ENCODE measurements around the gene TMEM217.

TMEM217 gene

DNA sequence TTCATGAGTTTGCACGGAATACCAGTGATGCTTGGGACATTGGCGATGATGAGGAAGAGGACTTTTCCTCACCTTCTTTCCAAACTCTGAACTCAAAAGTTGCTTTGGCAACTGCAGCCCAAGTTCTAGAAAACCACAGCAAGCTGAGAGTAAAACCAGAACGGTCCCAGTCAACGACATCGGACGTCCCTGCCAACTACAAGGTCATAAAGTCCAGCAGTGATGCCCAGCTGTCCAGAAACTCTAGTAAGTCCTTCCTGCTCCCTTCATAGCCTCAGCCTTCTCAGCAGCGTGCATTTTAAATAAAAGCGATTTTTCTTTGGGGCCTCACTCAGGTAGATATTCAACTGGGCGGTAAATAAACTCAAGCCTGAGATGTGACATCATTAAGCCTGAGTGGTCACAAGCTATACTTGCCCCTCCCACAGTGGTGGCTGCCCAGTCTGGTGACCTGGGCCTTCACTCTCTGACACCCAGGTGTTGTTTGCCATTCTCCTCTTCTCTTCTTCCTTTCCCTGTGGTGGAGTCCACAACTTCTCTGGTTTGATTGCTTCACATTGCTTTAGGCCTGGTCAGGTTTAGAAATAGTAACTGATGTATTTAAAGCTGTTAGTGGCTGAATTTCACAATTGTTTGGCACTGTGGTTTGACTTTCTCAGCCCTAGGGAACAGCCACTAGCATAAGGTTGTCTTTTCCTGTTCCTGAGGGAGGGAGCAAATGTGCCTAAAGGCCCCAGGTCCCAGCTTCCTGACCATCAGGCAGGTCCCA is 21.6 kb upstream of the TMEM217 start:
- DNase-seq: no peak

DNA sequence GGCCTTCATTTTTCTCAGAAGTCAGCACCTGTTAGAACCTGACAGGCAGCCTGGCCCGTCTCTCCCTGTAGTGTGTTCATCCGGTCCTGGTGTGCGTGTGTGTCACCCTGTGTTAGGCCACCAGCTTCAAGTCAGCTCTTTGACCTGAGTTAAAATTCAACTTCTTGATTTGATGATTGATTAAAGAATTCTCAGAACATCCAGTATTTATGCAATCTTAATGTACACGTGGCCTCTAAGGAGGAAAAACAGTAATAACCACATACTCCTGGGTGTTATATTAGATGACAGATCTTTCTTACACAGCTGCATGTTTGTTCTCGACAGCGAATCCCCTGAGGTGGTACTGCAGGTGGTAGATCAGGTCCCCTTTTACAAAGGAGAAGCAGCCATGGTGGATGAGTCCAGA is 19.1 kb upstream of the TMEM217 start:
- DNase-seq: no peak

DNA sequence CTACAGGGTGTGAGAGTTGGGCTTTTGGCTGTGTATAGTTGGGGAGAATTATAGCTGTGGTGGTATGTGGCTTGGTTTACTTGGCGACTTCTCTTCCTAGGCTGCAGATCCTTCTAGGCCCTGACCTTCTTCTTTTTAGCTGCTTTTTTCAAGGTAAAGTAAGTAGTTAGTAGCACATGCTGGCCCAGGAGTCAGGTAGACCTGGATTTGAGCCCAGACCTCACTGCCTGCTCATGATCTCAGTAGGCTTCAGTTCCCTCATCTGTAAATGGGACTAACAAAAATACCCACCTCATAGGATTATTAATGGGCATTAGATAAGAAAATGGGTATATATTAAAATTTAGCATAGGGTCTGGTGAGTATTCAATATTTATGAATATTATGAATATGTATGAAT is 17.4 kb upstream of the TMEM217 start:
- DNase-seq: no peak

DNA sequence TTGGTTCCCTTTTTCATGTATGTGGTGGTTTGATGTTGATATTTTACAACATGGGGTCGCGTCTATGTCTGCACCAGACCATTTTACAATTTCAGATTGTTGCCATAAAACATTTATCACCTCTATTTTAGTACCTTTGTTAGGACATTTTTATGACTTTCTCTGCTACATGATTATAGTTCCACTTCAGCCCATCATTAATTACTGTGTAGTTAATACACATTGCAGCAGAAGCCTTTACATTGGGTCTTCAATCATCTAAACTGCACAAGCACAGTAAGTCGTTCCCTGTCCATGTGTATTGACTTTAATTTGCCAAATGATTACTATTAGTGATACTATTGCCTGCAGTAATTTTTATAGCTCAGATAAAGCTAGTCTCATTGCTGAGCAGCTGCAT is 15.7 kb upstream of the TMEM217 start:
- DNase-seq: no peak

DNA sequence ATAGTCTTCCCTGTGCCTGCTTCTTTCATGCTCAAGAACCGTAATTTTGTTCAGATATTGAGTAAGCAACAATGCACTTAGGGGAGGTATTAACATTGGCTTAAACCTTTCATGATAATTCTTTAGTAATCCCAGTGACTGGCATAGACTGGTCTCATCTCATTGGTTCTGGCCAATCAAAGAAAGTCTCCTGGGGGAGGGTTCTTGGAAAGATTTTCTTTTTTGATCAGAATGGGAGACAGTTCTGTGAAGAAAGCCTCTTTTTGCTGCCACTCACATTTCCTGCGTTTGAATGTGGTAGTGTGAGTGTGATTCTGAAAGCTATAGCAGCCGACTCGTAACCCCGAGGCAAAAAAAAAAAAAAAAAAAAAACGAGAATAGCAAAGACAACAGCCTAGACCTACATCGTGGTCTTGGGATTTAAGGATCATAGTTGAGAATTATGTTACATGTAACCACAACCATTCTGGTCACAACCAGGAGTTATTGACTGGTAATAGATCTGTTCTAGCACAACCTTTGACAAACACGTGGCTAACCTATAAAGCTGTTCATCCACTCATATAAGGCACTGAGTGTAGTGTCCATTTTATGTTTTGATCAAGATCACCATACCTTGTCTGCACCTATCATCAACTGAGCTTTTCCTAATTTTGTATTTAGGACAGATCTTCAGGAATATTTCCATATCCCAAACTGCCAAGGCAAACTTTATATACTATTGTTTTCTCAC is 15.1 kb upstream of the TMEM217 start:
- DNase-seq: no peak

DNA sequence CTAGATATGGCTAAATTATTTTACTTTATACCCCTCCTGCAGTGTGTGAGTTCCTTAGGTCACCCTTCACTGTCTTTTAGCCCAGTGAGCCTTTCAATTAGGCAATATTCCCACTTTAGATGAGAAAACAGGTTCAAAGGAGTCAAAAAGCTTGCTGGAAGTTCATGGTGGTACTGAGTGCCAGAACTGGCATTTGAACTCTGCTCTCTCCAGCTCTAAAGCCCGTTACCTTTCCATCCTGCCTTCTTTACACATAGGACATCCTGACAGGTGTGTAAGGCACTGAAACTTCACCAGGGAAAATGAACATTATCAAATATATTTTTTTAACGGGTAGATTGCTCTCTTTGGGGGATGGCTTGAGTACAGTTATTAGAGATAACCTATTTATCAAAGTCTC is 11.2 kb upstream of the TMEM217 start:
- DNase-seq: no peak

DNA sequence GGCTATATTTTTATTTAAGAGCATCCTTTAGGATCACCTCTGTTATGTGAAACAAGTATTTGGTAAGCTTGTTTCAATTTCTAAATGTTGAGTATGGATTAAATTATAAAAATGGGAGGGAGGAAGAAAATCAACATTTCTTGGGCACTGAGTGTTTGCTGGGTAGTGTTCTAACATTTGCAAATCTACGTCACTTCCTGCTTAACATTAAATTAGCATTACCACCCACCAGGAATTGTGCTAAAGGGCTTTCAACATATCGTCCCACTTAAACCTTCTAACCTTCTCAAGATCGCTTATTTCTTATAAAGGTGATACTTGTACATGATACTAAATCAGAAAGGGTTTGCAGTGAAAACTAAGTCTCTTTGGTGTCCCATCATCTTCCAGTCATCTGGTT is 7.9 kb upstream of the TMEM217 start:
- no peak for DNase-seq

DNA sequence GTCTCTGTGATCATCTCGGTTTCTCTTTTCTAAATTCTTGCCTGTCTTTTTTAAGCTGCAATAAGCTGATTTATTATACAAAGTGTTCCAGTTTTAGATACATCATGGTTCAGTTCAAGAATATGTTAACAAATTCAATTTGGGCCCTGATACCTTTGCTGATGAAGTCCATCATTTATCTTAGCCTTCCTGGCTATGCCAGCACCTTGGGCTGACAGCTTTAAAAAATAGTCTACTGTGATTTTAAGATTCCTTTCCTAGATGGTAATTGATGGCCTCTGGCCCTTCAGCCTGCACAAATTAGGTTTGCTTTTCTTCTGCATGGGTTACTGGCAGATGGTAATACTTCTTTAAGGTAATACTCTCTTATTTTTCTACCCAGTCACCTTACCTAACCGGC is 7.1 kb upstream of the TMEM217 start:
- DNase-seq: no peak

DNA sequence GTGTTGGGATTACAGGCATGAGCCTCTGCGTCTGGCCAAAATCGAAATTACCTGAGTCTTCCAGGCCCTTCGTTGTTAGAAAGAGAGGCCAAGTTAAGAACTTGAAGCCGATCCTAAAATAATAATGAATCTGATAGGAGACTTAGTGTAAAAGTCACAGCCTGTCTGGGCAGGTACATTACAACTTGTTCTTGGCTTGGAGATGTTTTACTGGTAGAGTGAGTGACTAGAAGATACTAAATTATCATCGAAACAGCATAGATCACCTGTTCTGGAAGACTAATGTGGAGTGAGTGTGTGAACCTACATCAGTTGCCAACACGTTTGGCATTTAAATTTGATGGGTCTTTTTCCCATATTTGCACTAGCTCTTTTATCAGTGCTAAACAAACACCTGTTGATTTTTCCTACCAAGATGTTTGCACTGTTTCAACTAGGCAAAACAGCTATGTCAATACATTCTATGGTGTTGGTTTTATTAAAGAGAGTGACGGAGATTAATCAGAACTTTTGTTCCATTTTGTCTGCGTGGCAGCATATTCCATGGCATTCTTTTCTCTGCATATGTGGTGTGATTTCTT is 4.6 kb upstream of the TMEM217 start:
- DNase-seq: no peak

DNA sequence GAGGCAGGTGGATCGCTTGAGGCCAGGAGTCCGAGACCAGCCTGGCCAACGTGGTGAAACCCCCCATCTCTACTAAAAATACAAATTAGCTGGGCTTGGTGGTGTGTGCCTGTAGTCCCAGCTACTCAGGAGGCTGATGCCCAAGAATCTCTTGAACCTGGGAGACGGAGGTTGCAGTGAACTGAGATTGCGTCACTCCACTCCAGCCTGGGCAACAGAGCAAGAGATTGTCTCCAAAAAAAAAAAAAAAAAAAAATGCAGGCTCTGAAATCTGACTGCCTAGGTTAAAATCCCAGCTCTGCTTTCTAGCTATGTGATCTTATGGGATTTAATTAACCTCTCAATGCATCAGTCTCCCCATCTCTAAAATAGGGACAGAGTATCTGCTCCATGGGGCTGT is 3.3 kb upstream of the TMEM217 start:
- DNase-seq: no peak

DNA sequence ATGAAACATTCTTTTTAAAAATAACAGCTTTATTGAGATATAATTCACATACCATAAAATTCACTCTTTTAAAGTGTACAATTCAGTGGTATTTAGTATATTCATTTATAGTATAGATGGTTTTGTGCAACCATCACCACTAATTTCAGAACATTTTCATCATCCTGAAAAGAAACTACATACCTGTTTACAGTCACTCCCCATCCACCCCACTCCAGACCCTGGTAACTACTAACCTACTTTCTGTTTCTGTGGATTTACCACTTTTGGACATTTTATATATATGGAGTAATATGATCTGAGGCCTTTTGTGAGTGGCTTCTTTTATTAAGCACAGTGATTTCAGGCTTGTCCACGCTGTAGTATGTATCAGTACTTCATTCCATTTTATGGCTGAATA is 2.5 kb upstream of the TMEM217 start:
- DNase-seq: no peak

DNA sequence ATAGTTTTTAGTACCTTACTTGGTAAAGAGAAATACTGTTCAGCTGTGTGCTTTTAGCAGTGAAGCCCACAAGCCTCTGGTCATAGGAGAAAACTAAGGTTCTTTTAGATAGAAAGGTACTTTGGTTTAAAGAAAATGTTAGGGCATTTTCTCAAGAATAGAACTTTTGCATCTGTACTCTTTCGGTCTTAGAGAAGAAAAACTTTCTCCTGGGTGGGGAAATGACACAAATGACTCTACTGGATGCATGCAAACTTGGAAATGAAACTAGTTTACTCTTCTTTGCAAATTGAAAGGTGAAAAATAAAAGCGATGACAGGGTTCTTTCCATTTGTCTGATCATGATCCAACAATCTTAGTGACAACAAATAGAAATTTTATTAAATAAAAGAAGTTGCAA is 2.1 kb upstream of the TMEM217 start:
- DNase-seq: no peak

DNA sequence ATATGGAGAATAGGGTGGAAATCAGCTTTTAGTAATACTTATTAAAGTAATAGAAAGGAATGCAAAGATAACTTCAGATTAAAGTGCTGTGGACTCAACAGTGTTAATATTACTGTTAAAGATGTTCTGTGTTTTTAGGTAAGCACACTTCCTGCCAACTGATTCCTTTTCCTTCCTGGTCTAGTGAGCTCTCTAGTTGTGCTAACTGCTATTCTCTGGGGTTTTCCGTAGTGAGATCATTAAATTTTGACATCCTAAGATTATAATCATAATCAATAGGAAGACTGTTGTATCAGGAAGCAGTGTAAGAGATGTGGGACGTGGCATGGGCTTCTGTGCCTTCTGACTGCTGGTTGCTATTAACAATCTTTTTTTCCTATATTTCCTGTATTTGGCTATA is 1.2 kb upstream of the TMEM217 start:
- DNase-seq: no peak

DNA sequence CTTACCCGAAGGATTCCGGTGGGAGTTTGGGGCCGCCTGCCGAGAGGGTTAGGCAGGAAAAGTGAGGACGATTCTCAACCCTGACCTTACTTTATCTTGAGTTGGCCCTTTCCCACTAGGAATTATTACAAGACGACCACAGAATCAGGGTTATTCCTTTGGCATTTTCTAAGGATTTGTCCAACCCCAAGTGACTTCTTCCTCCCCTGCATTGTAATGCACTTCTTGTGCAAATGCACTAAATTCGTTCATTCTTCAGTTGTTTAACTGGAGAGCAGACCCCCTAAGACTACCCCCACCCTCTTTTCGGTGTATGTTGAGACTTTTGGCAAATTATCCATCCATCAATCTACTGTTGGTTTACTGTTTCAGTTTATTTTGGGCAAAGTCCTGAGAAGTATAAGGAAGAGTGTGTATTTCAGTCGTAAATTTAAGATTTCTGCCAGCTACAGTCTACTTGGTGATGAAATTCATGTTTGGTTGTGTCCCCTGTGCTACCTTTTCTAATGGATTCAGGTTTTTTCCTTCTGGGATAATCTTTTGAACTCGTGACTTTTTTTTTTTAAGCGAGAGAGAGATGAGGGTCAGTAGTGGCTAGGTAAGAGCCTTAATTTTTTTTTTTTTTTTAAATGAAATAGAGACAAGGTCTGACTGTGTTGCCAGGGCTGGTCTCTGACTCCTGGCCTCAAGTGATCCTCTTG is 611 bp upstream of the TMEM217 start:
- DNase-seq: no peak

DNA sequence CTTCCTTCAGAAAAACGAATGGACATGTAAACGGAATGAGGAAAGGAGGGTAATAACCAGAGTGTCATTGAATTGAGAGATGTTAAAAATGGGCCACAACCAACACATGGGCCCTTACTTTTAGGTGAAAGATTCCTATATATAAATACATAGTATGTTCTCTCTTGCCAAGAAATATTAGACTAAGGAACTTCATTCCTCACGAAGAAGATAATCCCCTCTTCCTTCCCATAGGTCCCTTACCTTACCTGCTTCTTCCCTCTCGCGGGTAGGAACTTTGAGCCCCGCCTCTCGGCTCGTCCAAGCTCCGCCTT is 667 bp downstream of the TMEM217 start:
- DNase-seq: no peak

DNA sequence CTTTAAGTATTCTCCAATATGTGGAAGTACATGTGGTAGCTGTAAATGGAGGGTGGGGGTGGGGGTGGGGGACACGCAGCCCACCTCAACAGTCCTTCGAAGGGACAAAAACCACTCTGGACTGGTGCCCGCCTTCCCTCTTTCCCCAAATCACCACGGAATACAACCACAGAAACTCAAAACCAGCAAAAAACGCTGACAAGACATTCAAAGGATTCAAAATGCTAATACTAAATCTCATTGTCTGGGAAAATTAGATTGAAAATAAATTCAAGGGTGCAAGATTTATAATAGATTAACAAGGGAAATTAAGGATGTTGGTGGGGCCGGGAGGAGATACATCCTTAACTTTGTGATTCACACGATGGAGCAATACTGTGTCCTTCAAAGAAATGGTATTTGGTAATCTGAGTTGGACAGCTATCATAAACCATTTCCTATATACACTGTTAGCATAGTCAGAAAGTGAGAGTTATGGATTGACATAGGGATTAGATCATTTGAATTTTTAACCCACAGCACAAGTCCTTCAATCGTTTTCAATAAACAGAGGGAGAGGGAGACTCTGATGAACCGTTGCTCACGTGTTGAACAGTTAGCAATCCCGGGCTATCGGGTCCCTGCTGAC is 1.1 kb downstream of the TMEM217 start:
- no peak for DNase-seq

DNA sequence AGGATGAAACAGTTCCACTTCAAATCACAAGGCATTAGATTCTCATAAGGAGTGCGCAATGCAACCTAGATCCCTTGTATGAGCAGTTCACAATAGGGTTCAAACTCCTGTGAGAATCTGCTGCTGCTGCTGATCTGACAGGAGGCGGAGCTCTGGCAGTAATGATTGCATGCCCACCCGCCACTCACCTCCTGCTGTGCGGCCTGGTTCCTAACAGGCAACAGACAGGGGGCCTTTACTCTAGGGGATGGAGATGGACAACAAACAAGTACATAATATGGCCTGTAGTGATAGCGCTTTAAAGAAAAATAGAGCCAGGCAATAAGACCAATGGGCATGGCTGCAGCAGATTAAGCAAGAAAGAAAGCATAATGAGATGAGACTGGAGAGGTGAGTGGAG is 3.1 kb downstream of the TMEM217 start:
- DNase-seq: no peak

DNA sequence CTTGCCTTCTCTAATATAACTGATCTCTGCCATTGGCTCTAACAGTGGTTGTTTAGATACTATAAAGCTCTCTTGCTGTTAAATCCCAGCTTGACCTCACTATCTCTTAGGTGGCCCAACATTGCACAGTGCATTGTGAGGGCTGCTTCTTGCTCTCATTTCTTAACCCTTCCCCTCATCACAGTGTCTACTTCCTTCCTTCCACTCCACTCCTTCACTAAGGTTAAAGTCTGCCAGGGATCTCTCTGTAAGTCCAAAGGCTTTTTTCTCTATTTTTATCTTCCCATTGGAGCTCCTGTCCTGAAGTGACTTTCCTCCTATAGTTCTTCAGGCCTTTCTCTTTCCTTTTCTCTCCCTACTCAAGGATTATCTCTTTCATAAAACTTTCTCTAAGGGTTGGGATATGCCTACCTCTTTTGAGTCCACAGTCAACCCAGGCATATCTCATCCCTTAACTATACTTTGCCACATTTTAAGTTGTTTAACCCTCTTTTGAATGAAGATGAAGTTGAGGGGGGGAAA is 4.4 kb downstream of the TMEM217 start:
- no peak for DNase-seq

DNA sequence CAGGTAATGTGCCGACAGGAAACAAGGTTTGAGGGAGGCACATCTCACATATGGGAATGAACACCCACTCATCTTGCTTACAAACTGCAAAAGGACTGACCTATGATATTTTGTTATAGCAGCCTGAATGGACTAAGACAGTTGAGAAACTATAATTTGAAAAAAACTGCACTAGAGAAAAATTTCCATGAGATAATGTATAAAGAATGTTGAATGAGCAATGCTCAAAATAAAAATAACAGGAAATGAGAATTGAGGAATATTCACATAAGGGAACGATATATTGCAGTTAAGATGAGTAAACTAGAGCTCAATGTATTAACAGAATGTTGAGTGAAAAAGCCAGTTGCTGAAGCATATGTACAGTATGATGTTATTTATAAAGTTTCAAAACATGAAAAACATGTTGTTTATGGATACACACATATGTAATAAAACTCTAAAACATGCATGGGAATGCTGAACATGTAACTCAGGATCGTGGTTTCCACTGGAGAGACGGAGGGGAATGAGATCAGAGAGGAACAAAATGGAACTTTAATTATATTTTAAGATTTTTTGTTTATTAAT is 6.6 kb downstream of the TMEM217 start:
- DNase-seq: no peak

DNA sequence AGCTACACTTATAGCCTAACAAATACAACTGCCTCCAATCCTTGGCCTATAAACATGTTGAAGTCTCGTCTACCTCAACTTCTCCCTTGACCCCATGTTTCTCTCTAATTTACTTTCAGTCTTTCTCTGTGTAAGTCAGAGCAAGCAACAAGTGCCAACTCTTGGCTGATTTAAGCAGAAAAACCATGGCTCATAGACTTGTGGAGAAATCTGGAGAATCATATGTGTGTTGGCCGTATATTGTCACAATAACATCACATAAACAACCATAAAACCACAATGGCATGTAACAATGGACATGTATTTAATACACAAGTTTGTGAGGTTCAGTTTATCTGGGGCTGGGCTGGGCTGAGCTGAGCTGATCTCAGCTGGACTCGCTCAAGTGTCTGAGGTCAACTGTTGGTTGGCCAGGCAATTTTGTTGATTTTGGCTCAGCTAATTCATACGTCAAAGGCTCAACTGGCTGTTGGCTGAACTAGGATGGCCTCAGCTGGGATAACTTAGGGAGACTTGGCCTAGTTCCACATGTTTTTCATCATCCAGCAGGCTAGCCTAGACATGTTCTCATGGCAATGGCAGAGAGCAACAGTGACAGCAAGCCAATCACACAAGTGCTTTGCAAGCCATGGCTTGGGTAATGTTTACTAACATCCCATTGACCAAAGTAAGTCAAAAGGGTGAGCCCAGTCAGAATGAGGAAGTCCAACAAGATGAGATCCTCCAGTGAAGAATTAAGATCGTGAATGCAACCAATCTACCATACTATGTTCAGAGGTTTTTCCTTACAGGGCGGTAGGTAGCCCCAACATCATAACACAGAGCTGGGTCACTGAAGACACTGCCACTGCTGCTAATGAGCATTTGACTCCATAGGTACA is 13.3 kb downstream of the TMEM217 start:
- DNase-seq: no peak

DNA sequence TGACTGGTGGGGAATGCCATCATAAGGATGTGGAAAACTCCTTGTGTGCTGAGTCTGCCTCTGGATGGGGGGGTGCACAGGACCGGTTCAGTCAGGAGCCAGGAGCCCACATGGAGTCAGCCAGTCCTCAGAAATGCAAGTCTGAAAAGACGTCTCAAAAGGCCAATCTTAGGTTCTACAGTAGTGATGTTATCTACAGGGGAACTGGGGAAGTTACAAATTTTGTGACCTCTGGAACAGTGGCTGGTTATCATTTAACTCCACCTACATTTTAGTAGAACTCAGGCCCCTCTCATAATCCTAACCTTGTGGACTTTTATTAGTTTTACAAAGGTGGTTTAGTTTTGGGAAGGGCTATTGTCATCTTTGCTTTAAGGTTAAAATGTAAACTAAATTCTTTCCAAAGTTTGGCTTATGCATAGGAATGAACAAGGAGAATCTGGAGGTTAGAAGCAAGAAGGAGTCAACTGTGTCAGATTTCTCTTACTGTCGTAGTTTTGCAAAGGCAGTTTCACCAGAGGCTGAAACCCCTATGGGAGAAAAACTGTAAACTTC is 14.1 kb downstream of the TMEM217 start:
- no peak for DNase-seq
